SHP77 treated with DMSO at 0.1 percent for 48 hours (cell line): Measurements from ENCODE around the gene RDH14.

ENCODE experiments used
- DNase-seq: peaks from one replicate; lab custom pipeline; 2025; lab: John Stamatoyannopoulos, UW

Gene RDH14

GRCh38 chr2:18522484-18523146 lies 37.8 kb downstream of the RDH14 start:
- DNase-seq = no peak

GRCh38 chr2:18520451-18521425 lies 39.7 kb downstream of the RDH14 start:
- DNase-seq = peak; percentile 47

- no peak for DNase-seq
Measured at GRCh38 chr2:18519914-18520450, 40.5 kb downstream of the RDH14 start.

GRCh38 chr2:18518116-18519111 lies 42.0 kb downstream of the RDH14 start:
- no peak for DNase-seq

GRCh38 chr2:18517386-18517785 lies 43.1 kb downstream of the RDH14 start:
- no peak for DNase-seq

- DNase-seq = no peak
Measured at GRCh38 chr2:18516112-18516511, 44.3 kb downstream of the RDH14 start.

- no peak for DNase-seq
Measured at GRCh38 chr2:18514526-18515461, 45.7 kb downstream of the RDH14 start.

- no peak for DNase-seq
Measured at GRCh38 chr2:18510775-18511174, 49.7 kb downstream of the RDH14 start.

GRCh38 chr2:18506883-18507509 lies 53.5 kb downstream of the RDH14 start:
- no peak for DNase-seq

GRCh38 chr2:18505703-18506341 lies 54.6 kb downstream of the RDH14 start:
- no peak for DNase-seq
